HG02571 (cell line): ENCODE measurements around the gene RPS25.
"Not testable (repeated sequence)": the region's sequence is repeated elsewhere in the genome, so short reads cannot be mapped to it uniquely, and the experiment has no call there.

ENCODE experiments used
- ATAC-seq: cut with Tn5 transposase; IDR thresholded peaks from one replicate; pipeline ENCODE4 v1.9.1; 2021; ENCODE audit warnings: mild to moderate bottlenecking, moderate library complexity; ENCODE audit not compliant: unreplicated experiment

RPS25 gene

GRCh38 chr11:119018074-119018938, at the start of gene RPS25, which contains the start of gene TRAPPC4:
Gene RPS25 (minus strand): TSS chr11:119018343. CDS start chr11:119018284, 59 bp downstream.
Gene TRAPPC4 (plus strand): TSS chr11:119018766. CDS start chr11:119018796, 30 bp downstream.
- ATAC-seq, result peak; percentile 84

GRCh38 chr11:119067371-119068222, 49.5 kb upstream of the RPS25 start, which contains the start of gene VPS11:
Gene VPS11 (plus strand): TSS chr11:119067818. CDS start chr11:119067824, 6 bp downstream.
- ATAC-seq, result peak; percentile 87

GRCh38 chr11:119065369-119065768, 47.2 kb upstream of the RPS25 start:
- ATAC-seq, result no peak

- ATAC-seq, result no peak
Observed at GRCh38 chr11:119062779-119063178, 44.6 kb upstream of the RPS25 start.

- ATAC-seq, result no peak
Observed at GRCh38 chr11:119061256-119061655, 43.1 kb upstream of the RPS25 start.

GRCh38 chr11:119059128-119059527, 41.0 kb upstream of the RPS25 start:
- not testable (repeated sequence) for ATAC-seq

GRCh38 chr11:119057000-119057769, 39.0 kb upstream of the RPS25 start, which contains the start of gene HYOU1:
Gene HYOU1 (minus strand): TSS chr11:119057205. CDS start chr11:119056160, 1,045 bp downstream.
- ATAC-seq, result peak; percentile 93

- peak; percentile 1 for ATAC-seq
Observed at GRCh38 chr11:119056421-119056999, 38.4 kb upstream of the RPS25 start.

GRCh38 chr11:119055901-119056300, 37.8 kb upstream of the RPS25 start:
- ATAC-seq, result no peak

GRCh38 chr11:119054418-119054817, 36.3 kb upstream of the RPS25 start:
- ATAC-seq, result no peak

- ATAC-seq, result peak; percentile 10
Observed at GRCh38 chr11:119052163-119052814, 34.1 kb upstream of the RPS25 start.

- ATAC-seq, result peak; percentile 49
Observed at GRCh38 chr11:119051440-119052162, 33.5 kb upstream of the RPS25 start.

GRCh38 chr11:119049081-119049480, 30.9 kb upstream of the RPS25 start:
- no peak for ATAC-seq

- no peak for ATAC-seq
Observed at GRCh38 chr11:119048644-119049043, 30.5 kb upstream of the RPS25 start.

GRCh38 chr11:119047205-119047604, 29.1 kb upstream of the RPS25 start:
- no peak for ATAC-seq

GRCh38 chr11:119046489-119046888, 28.3 kb upstream of the RPS25 start:
- ATAC-seq, result no peak

GRCh38 chr11:119044708-119045107, 26.6 kb upstream of the RPS25 start:
- no peak for ATAC-seq

GRCh38 chr11:119042927-119043326, 24.8 kb upstream of the RPS25 start:
- no peak for ATAC-seq
